Transverse colon (tissue), 4 donors: ENCODE data around the gene SPTBN1. TPM values are rescaled to one million over a fixed set of nuclear protein-coding genes. Genes with fewer than 3 reads are reported as not detected.

Experiments used
- DNase-seq: peaks from one replicate; pipeline ENCODE4 v3.0.0-alpha.2; 2019
- H3K27ac ChIP-seq, 4 donors: fragments of 200-600 bp; sonication (generic); 2 replicates each; pipeline ENCODE4 v1.5.1; 2016 to 2018; ENCODE audit warnings: inconsistent platforms in 4 of 4
- H3K27me3 ChIP-seq: fragments of 200-600 bp; sonication (generic); 2 replicates; pipeline ENCODE4 v1.5.1; 2017; ENCODE audit warnings: inconsistent platforms
- H3K36me3 ChIP-seq, 4 donors: fragments of 200-600 bp; sonication (generic); 2 replicates each; pipeline ENCODE4 v1.5.1; 2017 to 2019; ENCODE audit warnings: inconsistent platforms in 4 of 4
- H3K4me1 ChIP-seq, 4 donors: fragments of 200-600 bp; sonication (generic); 2 replicates each; pipeline ENCODE4 v1.5.1; 2017 to 2020; ENCODE audit warnings: inconsistent platforms in 4 of 4
- H3K4me3 ChIP-seq, 4 donors: fragments of 200-600 bp; sonication (generic); 1 replicate in 1 of 4; 2 replicates in 3 of 4; pipeline versions ENCODE4 v1.5.1 to v1.6.1; 2017 to 2019; ENCODE audit warnings: inconsistent platforms in 4 of 4
- H3K9me3 ChIP-seq, 2 donors: fragments of 200-600 bp; sonication (generic); 2 replicates each; pipeline ENCODE4 v1.5.1; 2017 to 2019; ENCODE audit warnings: inconsistent platforms in 2 of 2
- CTCF ChIP-seq, 5 experiments: fragments of 200-600 bp in 3 of 5; fragments of 450-650 bp in 2 of 5; sonication (generic) in 3 of 5; IDR thresholded peaks; 1 replicate in 2 of 5; 2 replicates in 3 of 5; pipeline ENCODE4 v1.5.1; 2016 to 2017; ENCODE audit warnings: antibody characterized with exemption in 5 of 5, inconsistent platforms in 3 of 5, mild to moderate bottlenecking in 2 of 5, moderate library complexity in 1 of 5
- EP300 ChIP-seq: sonication (generic); formaldehyde crosslinking; IDR thresholded peaks from one replicate; pipeline ENCODE4 v1.6.1; 2017; ENCODE audit warnings: antibody characterized with exemption, low read depth
- POLR2A ChIP-seq: fragments of 450-650 bp; IDR thresholded peaks from one replicate; pipeline ENCODE4 v1.6.1; 2016; ENCODE audit warnings: antibody characterized with exemption, mild to moderate bottlenecking, moderate library complexity
- POLR2AphosphoS5 ChIP-seq, 3 donors: sonication (generic); formaldehyde crosslinking; IDR thresholded peaks; one replicate each; pipeline ENCODE4 v1.6.1; 2016; ENCODE audit warnings: antibody characterized with exemption in 3 of 3
- WGBS, 2 donors: methylation state at CpG; one replicate each; pipeline ENCODE4 v1.1.5; 2018; ENCODE audit warnings: low coverage in 1 of 2; 5-methylcytosine and 5-hydroxymethylcytosine counted together
- in situ Hi-C, 4 donors: fragments of 200-750 bp; cut with MboI; loops; one replicate each; pipeline versions ENCODE4 v1.15.0 to v1.15.1; 2017; ENCODE audit warnings: low sequenced_read_pairs in 3 of 4, low pct_ligation_motif_present in 1 of 4, low pct_unique_long_range_greater_than_20kb in 1 of 4
- intact Hi-C: fragments of 100-400 bp; cut with DNase I; formaldehyde crosslinking; loops from one replicate; pipeline ENCODE4 v1.15.1; 2023; ENCODE audit warnings: low total_unique reads
- total RNA-seq, 4 donors: library from RNA; depleted of rRNA; stranded (reverse); fragments of >200 nt; gene quantifications; one replicate each; pipeline ENCODE4 v1.1.0, GENCODE V29; 2016

The SPTBN1 gene
- total RNA-seq, 4 donors from 2014 or later = 269 to 301 (median 285) TPM

- Histone ChIP-seq H3K27ac (peak overlapping the region in 3 of 4 donors; percentile 5 to 43 (median 13)), H3K9me3 (no peaks in the 10 kb centered on the region), H3K27me3 (no peaks in the 10 kb centered on the region), H3K36me3 (no peaks in the 10 kb centered on the region), H3K4me1 (peaks cover 0 to 6% (median 0%) of the 10 kb centered on the region in 4 donors), H3K4me3 (no peak overlapping the region)
- 70 to 75% methylated on average over 2 to 13 of the region's 13 CpGs for WGBS, 2 donors
- intact Hi-C loops (no loop called here), in situ Hi-C loops (no loop called here)
- DNase-seq = no peak
- TF ChIP-seq EP300 = no peak
- TF ChIP-seq POLR2AphosphoS5 (IDR thresholded peaks at IDR 0.05) = no peak
- no peak for TF ChIP-seq POLR2A
- TF ChIP-seq CTCF (IDR thresholded peaks at IDR 0.05) = no peak
Observed at GRCh38 chr2:54429811-54430551, 26.1 kb upstream of the SPTBN1 start.

- Histone ChIP-seq H3K4me1 (peaks cover 0 to 6% (median 0%) of the 10 kb centered on the region in 4 donors), H3K27me3 (no peaks in the 10 kb centered on the region), H3K36me3 (no peaks in the 10 kb centered on the region), H3K27ac (peak overlapping the region in 3 of 4 donors; percentile 18 to 43 (median 29)), H3K4me3 (no peak overlapping the region), H3K9me3 (no peaks in the 10 kb centered on the region)
- TF ChIP-seq EP300 = no peak
- no peak for TF ChIP-seq CTCF (IDR thresholded peaks at IDR 0.05)
- intact Hi-C loops = no loop called here
- no peak for DNase-seq
- in situ Hi-C loops = no loop called here
- 90% methylated on average over 2 to 5 of the region's 5 CpGs for WGBS, 2 donors
Observed at GRCh38 chr2:54430649-54431048, 25.5 kb upstream of the SPTBN1 start.

- no peak overlapping the region for H3K27ac ChIP-seq
- H3K36me3 ChIP-seq = no peaks in the 10 kb centered on the region
- WGBS, 2 donors = 69 to 90% methylated on average over 2 to 4 of the region's 4 CpGs
- in situ Hi-C loops = no loop called here
- TF ChIP-seq EP300 (no peak), POLR2A (no peak), POLR2AphosphoS5 (IDR thresholded peaks at IDR 0.05) (no peak), CTCF (IDR thresholded peaks at IDR 0.05) (no peak)
- no peaks in the 10 kb centered on the region for H3K9me3 ChIP-seq
- H3K27me3 ChIP-seq = no peaks in the 10 kb centered on the region
- peaks cover 0 to 6% (median 0%) of the 10 kb centered on the region in 4 donors for H3K4me1 ChIP-seq
- intact Hi-C loops = no loop called here
- no peak overlapping the region for H3K4me3 ChIP-seq
- DNase-seq = no peak
Observed at GRCh38 chr2:54432251-54433015, 23.7 kb upstream of the SPTBN1 start.

- 85 to 91% methylated on average over 2 to 4 of the region's 4 CpGs for WGBS, 2 donors
- Histone ChIP-seq H3K4me3 (no peak overlapping the region), H3K9me3 (no peaks in the 10 kb centered on the region), H3K4me1 (no peaks in the 10 kb centered on the region), H3K27ac (no peak overlapping the region), H3K27me3 (no peaks in the 10 kb centered on the region), H3K36me3 (no peaks in the 10 kb centered on the region)
- no peak for DNase-seq
- TF ChIP-seq EP300 (no peak), CTCF (IDR thresholded peaks at IDR 0.05) (no peak), POLR2A (no peak), POLR2AphosphoS5 (IDR thresholded peaks at IDR 0.05) (no peak)
- in situ Hi-C loops = no loop called here
- intact Hi-C loops = no loop called here
Observed at GRCh38 chr2:54434229-54434628, 21.9 kb upstream of the SPTBN1 start.
